ENCODE data around the gene LIN7C. TPM values are rescaled to one million over a fixed set of nuclear protein-coding genes. Genes with fewer than 3 reads are reported as not detected.

The LIN7C gene
- polyA plus RNA-seq, 1 donor from 2014 or later, result 131 TPM

DNA sequence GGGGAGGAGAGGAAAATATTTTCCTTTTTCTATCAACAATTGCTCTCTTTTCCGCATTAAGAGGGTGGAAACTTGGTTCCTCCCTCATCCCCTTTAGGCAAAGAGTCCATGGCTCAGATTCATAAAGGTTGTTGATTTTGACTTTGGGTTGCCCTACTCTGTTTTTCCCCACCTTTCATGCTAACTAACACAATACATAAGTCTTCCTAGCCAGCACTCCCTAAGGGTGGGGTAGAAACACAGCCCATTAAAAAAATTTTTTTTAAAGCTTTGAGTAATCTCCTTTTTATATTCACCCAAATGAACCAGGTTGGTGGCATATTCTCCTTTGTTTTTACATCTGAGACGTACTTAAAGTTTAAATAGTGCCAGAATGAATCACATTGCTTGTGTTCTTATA is 20.0 kb upstream of the LIN7C start:
- Histone ChIP-seq H3K4me2 (ENCODE audit: low read length) (no peak overlapping the region), H3K27me3 (ENCODE audit: insufficient read depth, low read depth, low read length) (no peaks in the 10 kb centered on the region), H3K79me2 (replicated peaks; ENCODE audit: insufficient read depth, low read length) (no peaks in the 10 kb centered on the region)

DNA sequence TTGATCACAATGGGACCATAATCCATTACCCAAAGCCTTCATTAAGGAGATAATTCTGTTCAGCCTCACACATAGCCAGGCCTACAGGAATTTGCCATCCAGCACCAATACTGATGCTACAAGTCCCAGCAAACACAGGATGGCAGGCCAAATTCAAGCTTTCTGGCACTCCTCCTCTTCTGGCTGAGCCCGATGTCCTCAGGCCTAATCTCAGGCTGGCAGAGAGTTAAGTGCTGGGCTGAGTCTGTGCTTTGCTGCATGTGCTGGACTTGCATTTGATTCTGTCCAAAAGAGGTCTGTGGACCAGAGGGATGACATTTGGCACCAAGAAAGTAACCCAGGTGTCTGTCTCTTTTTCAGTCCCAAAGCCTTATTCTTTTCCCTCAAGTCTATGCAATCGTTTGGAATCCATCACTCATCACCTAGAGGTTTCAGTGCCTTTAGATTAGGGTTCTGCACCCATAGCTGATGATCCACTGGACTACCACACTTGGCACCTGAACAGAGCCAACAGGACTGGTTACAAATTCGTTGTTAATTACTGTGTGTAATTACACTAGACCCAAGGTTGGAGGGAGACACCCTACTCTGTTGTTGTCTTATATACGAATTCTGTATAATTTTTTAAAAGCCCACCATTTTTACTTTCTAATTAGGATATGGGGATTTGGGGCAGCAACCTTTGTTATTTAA is 19.4 kb upstream of the LIN7C start:
- Histone ChIP-seq H3K4me3 (ENCODE audit: low read length) (no peak overlapping the region), H2AFZ (ENCODE audit: low read depth, low read length) (no peak overlapping the region), H3K27ac (ENCODE audit: low read length) (no peak overlapping the region), H3K4me2 (ENCODE audit: low read length) (no peak overlapping the region), H3K9me2 (ENCODE audit: insufficient read depth, low read length) (no peaks in the 10 kb centered on the region), H3K9me3 (ENCODE audit: low read length) (no peaks in the 10 kb centered on the region), H3K36me3 (ENCODE audit: insufficient read depth, low read length) (no peaks in the 10 kb centered on the region), H3K9ac (ENCODE audit: low read length) (no peak overlapping the region), H3K27me3 (ENCODE audit: insufficient read depth, low read depth, low read length) (no peaks in the 10 kb centered on the region), H3F3A (ENCODE audit: insufficient read depth, low read length, poor library complexity, severe bottlenecking) (no peaks in the 10 kb centered on the region), H3K79me2 (replicated peaks; ENCODE audit: insufficient read depth, low read length) (no peaks in the 10 kb centered on the region), H4K20me1 (ENCODE audit: insufficient read depth) (no peaks in the 10 kb centered on the region)
- TF ChIP-seq, protein P1, sequence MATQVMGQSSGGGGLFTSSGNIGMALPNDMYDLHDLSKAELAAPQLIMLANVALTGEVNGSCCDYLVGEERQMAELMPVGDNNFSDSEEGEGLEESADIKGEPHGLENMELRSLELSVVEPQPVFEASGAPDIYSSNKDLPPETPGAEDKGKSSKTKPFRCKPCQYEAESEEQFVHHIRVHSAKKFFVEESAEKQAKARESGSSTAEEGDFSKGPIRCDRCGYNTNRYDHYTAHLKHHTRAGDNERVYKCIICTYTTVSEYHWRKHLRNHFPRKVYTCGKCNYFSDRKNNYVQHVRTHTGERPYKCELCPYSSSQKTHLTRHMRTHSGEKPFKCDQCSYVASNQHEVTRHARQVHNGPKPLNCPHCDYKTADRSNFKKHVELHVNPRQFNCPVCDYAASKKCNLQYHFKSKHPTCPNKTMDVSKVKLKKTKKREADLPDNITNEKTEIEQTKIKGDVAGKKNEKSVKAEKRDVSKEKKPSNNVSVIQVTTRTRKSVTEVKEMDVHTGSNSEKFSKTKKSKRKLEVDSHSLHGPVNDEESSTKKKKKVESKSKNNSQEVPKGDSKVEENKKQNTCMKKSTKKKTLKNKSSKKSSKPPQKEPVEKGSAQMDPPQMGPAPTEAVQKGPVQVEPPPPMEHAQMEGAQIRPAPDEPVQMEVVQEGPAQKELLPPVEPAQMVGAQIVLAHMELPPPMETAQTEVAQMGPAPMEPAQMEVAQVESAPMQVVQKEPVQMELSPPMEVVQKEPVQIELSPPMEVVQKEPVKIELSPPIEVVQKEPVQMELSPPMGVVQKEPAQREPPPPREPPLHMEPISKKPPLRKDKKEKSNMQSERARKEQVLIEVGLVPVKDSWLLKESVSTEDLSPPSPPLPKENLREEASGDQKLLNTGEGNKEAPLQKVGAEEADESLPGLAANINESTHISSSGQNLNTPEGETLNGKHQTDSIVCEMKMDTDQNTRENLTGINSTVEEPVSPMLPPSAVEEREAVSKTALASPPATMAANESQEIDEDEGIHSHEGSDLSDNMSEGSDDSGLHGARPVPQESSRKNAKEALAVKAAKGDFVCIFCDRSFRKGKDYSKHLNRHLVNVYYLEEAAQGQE (IDR thresholded peaks at IDR 0.05; ENCODE audit: borderline replicate concordance), result no peak
- TF ChIP-seq POLR2AphosphoS5 (IDR thresholded peaks at IDR 0.05), result no peak

More for the DNA sequence above, 20.0 kb upstream of the LIN7C start:
- no peak overlapping the region for H3K9ac ChIP-seq (ENCODE audit: low read length)
- no peaks in the 10 kb centered on the region for H3F3A ChIP-seq (ENCODE audit: insufficient read depth, low read length, poor library complexity, severe bottlenecking)
- no peak overlapping the region for H2AFZ ChIP-seq (ENCODE audit: low read depth, low read length)
- no peaks in the 10 kb centered on the region for H3K9me3 ChIP-seq (ENCODE audit: low read length)
- H4K20me1 ChIP-seq (ENCODE audit: insufficient read depth), result no peaks in the 10 kb centered on the region
- H3K27ac ChIP-seq (ENCODE audit: low read length), result no peak overlapping the region
- H3K9me2 ChIP-seq (ENCODE audit: insufficient read depth, low read length), result no peaks in the 10 kb centered on the region
- H3K36me3 ChIP-seq (ENCODE audit: insufficient read depth, low read length), result no peaks in the 10 kb centered on the region
- no peak overlapping the region for H3K4me3 ChIP-seq (ENCODE audit: low read length)
- no peak for TF ChIP-seq RAD21 (conservative IDR thresholded peaks at IDR 0.05)
- TF ChIP-seq MXI1 (conservative IDR thresholded peaks at IDR 0.05; ENCODE audit: poor library complexity, severe bottlenecking), result no peak
- TF ChIP-seq, protein P1 (IDR thresholded peaks at IDR 0.05; ENCODE audit: borderline replicate concordance), result no peak

DNA sequence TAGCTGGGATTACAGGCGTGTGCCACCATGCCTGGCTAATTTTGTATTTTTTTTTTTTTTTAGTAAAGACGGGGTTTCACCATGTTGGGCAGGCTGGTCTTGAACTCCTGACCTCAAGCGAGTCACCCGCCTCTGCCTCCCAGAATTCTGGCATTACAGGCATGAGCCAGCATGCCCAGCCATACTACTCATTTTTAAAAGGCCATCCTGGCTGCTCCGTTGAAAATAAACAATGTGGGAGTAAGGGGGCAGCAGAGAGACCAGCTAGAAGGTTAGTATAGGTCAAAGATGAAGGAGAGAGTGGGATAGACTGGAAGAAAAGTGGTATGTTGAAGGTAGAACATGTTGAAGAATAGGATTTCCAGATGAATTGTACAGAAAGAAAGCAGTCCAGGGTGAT is 17.6 kb upstream of the LIN7C start:
- TF ChIP-seq SMC3 (conservative IDR thresholded peaks at IDR 0.05; ENCODE audit: poor library complexity), result no peak
- no peak for TF ChIP-seq POLR2AphosphoS5 (IDR thresholded peaks at IDR 0.05)
- Histone ChIP-seq H3K4me3 (ENCODE audit: low read length) (no peak overlapping the region), H3K9me2 (ENCODE audit: insufficient read depth, low read length) (no peaks in the 10 kb centered on the region), H3F3A (ENCODE audit: insufficient read depth, low read length, poor library complexity, severe bottlenecking) (no peaks in the 10 kb centered on the region), H3K9ac (ENCODE audit: low read length) (no peak overlapping the region), H3K36me3 (ENCODE audit: insufficient read depth, low read length) (no peaks in the 10 kb centered on the region), H4K20me1 (ENCODE audit: insufficient read depth) (no peaks in the 10 kb centered on the region), H2AFZ (ENCODE audit: low read depth, low read length) (no peak overlapping the region), H3K79me2 (replicated peaks; ENCODE audit: insufficient read depth, low read length) (no peaks in the 10 kb centered on the region), H3K27me3 (ENCODE audit: insufficient read depth, low read depth, low read length) (no peaks in the 10 kb centered on the region), H3K9me3 (ENCODE audit: low read length) (no peaks in the 10 kb centered on the region), H3K4me2 (ENCODE audit: low read length) (no peak overlapping the region), H3K27ac (ENCODE audit: low read length) (no peak overlapping the region)
